ENCODE data around the gene GINS3. TPM values are rescaled to one million over a fixed set of nuclear protein-coding genes. Genes with fewer than 3 reads are reported as not detected.

The GINS3 gene
- total RNA-seq, 2 experiments from 2014 or later: 28.5 to 29.3 TPM

GRCh38 chr16:58454178-58454577 lies 61.9 kb downstream of the GINS3 start:
- Mint-ChIP-seq H3K4me1 (peaks cover 3% of the 10 kb centered on the region), H3K27ac (no peak overlapping the region), H3K9me3 (no peaks in the 10 kb centered on the region), H3K36me3 (no peaks in the 10 kb centered on the region), H3K4me3 (no peak overlapping the region), H3K27me3 (peaks cover 16% of the 10 kb centered on the region)
- DNase-seq: no peak

DNA sequence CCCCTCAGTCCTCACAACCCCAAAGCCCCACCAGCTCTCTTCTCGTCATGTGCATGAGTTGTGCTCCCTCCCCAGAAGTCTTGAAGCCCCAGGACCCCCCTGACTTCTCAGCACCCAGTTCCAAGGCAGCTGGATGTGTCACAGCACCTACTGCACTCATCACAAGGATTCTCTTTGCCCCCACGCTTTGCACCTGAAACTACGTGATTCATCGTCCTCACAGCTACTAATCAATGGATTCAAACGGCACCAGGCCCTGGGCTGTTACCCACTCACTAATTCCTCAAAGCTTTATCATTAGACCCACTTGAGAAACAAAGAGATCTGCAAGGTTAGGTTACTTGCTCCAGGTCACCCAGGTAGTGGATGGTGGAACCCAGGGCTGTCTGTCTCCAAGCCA lies 62.6 kb downstream of the GINS3 start:
- Mint-ChIP-seq H3K36me3 (no peaks in the 10 kb centered on the region), H3K4me3 (no peak overlapping the region), H3K9me3 (no peaks in the 10 kb centered on the region), H3K27ac (no peak overlapping the region), H3K4me1 (peaks cover 7% of the 10 kb centered on the region), H3K27me3 (peaks cover 16% of the 10 kb centered on the region)
- no peak for DNase-seq

Other genes starting within 250 kb of the GINS3 start
- 100 to 1,000 TPM; 113 to 114 TPM for gene CSNK2A2, start 194.4 kb upstream of the GINS3 start, total RNA-seq
- not detected for gene PRSS54, start 97.4 kb upstream of the GINS3 start, total RNA-seq
- 1 to 10 TPM; 6.8 to 7.3 TPM for gene NDRG4, start 107.7 kb downstream of the GINS3 start, total RNA-seq
- gene SETD6, start 123.0 kb downstream of the GINS3 start, total RNA-seq: 10 to 100 TPM; 18.7 to 20.2 TPM
- 100 to 1,000 TPM; 295 to 317 TPM for gene CNOT1, start 237.4 kb downstream of the GINS3 start, total RNA-seq

Measured in activated naive CD8-positive, alpha-beta T cell treated with anti-CD3 and anti-CD28 coated beads for 36 hours (primary cell).